Measurements from ENCODE around the gene MDM4.
"Not testable (repeated sequence)": the region's sequence is repeated elsewhere in the genome, so short reads cannot be mapped to it uniquely, and the experiment has no call there.

MDM4 gene

DNA sequence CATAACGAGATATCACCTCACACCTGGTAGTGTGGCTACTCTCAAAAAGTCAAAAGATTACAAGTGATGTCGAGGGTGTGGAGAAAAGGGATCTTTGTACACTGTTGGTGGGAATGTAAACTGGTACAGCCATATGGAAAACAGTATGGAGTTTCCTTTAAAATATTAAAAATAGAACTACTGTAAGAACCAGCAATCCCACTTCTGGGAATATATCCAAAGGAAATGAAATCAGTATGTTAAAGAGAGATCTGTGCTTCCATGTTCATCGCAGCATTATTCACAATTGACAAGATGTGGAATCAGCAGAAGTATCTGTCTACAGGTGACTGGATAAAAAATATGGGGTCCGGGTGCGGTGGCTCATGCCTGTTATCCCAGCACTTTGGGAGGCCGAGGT lies 14.0 kb upstream of the MDM4 start:
- Mint-ChIP-seq H3K4me3 (no peak overlapping the region), H3K4me1 (peaks cover 36% of the 10 kb centered on the region), H3K27me3 (peaks cover 7% of the 10 kb centered on the region), H3K27ac (no peak overlapping the region), H3K9me3 (no peaks in the 10 kb centered on the region)
- no peak for ATAC-seq
- no peak for DNase-seq

- Mint-ChIP-seq H3K27me3 (peaks cover 7% of the 10 kb centered on the region), H3K9me3 (no peaks in the 10 kb centered on the region), H3K27ac (no peak overlapping the region), H3K4me1 (peaks cover 47% of the 10 kb centered on the region), H3K4me3 (no peak overlapping the region)
- DNase-seq (no peak), ATAC-seq (no peak)
Observed at GRCh38 chr1:204503122-204503912, 12.9 kb upstream of the MDM4 start.

- Mint-ChIP-seq H3K4me3 (no peak overlapping the region), H3K27me3 (peaks cover 7% of the 10 kb centered on the region), H3K4me1 (peaks cover 48% of the 10 kb centered on the region), H3K9me3 (no peaks in the 10 kb centered on the region), H3K27ac (no peak overlapping the region)
- DNase-seq (no peak), ATAC-seq (no peak)
Observed at GRCh38 chr1:204503913-204504519, 12.2 kb upstream of the MDM4 start.

DNA sequence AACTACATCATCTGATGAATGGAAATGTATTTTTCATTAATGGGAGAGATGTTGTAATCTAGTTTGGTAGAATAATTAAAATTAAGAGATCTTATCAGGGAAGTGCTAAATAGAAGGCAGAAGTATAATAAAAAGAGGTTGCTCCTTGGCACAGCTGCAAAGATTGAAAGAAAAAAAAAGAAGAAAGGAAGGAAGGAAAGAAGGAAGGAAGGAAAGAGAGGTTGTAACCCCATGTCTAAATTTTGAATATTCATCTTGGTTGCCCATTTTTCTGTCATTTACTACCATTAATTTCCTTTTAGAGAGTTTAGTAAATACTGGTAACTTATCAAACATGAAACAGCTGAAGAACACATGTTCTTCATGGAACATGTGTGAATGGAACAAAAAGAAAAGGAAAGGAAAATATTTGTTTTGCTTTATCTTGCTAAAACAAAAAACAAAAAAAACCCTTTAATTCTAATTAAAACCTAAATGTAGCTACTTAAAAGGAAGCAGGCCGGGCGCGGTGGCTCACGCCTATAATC lies 10.5 kb upstream of the MDM4 start:
- Mint-ChIP-seq H3K4me3 (peak overlapping the region; percentile 83 to 92), H3K27ac (peak overlapping the region; percentile 100), H3K27me3 (peaks cover 7% of the 10 kb centered on the region), H3K4me1 (peaks cover 41% of the 10 kb centered on the region), H3K9me3 (no peaks in the 10 kb centered on the region)
- no peak for DNase-seq
- ATAC-seq = no peak

DNA sequence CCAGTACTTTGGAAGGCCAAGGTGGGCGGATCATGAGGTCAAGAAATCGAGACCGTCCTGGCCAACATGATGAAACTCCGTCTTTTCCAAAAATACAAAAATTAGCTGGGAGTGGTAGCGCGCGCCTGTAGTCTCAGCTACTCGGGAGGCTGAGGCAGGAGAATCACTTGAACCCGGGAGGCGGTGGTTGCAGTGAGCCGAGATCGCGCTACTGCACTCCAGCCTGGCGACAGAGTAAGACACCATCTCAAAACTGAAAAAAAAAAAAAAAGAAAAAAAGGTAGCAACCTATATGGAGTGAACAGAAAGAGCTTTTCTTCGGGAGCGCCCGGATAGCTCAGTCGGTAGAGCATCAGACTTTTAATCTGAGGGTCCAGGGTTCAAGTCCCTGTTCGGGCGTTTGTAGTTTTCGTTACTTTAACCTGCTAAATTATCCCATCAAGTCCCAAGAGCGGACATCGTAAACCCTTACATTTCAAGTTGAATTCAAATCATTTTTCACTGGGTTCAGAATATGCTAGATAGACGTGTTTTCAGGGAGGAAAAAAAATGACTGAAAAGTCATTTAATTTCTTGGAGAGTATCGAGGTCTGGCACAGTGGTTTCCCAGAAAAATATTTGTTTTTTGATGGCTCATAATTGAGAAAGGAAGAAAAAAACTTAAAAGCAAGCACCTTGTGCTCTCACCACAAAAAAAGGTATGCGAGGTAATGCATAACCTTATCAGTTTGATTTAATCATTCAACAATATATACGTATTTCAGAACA lies 9.8 kb upstream of the MDM4 start:
- ATAC-seq (peak; percentile 91), DNase-seq (peak; percentile 82 to 84)
- Mint-ChIP-seq H3K27ac (peak overlapping the region; percentile 100), H3K4me1 (peaks cover 41% of the 10 kb centered on the region), H3K9me3 (no peaks in the 10 kb centered on the region), H3K4me3 (peak overlapping the region; percentile 83 to 92), H3K27me3 (peaks cover 7% of the 10 kb centered on the region)

DNA sequence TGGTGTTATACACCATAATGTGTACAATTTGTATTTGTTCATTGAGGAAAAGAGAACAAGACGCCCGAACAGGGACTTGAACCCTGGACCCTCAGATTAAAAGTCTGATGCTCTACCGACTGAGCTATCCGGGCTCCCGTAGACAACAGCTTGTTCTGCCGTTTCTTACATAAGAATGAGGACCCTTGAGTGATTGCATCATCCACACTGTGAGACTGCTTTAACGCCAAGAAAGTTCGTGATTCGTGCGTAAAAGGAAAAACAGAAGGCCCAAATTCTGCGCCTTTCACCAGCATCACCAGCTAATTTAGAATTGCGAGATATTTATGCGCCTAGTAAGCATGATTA lies 9.3 kb upstream of the MDM4 start:
- ATAC-seq (peak; percentile 85), DNase-seq (peak; percentile 92 to 96)
- Mint-ChIP-seq H3K27me3 (peaks cover 7% of the 10 kb centered on the region), H3K9me3 (no peaks in the 10 kb centered on the region), H3K27ac (peak overlapping the region; percentile 100), H3K4me3 (peak overlapping the region; percentile 83 to 92), H3K4me1 (peaks cover 41% of the 10 kb centered on the region)

- ATAC-seq = peak; percentile 12
- Mint-ChIP-seq H3K4me3 (peak overlapping the region; percentile 83 to 92), H3K27me3 (peaks cover 7% of the 10 kb centered on the region), H3K27ac (peak overlapping the region; percentile 100), H3K4me1 (peaks cover 41% of the 10 kb centered on the region), H3K9me3 (no peaks in the 10 kb centered on the region)
- peak; percentile 42 to 63 for DNase-seq
Observed at GRCh38 chr1:204507317-204508105, 8.7 kb upstream of the MDM4 start.

GRCh38 chr1:204509186-204509635 lies 7.0 kb upstream of the MDM4 start:
- Mint-ChIP-seq H3K27ac (peak overlapping the region in 1 of 2 donors; percentile 48), H3K4me1 (peaks cover 46% of the 10 kb centered on the region), H3K27me3 (peaks cover 7% of the 10 kb centered on the region), H3K4me3 (no peak overlapping the region), H3K9me3 (no peaks in the 10 kb centered on the region)
- DNase-seq (no peak), ATAC-seq (no peak)

- H3K9me3 Mint-ChIP-seq = no peaks in the 10 kb centered on the region
- peaks cover 3% of the 10 kb centered on the region for H3K27me3 Mint-ChIP-seq
- H3K4me3 Mint-ChIP-seq = no peak overlapping the region
- DNase-seq (no peak), ATAC-seq (no peak)
- H3K4me1 Mint-ChIP-seq = peaks cover 42% of the 10 kb centered on the region
- peak overlapping the region; percentile 65 to 78 for H3K27ac Mint-ChIP-seq
Observed at GRCh38 chr1:204511366-204511765, 4.8 kb upstream of the MDM4 start.

- Mint-ChIP-seq H3K4me1 (peaks cover 31% of the 10 kb centered on the region), H3K9me3 (no peaks in the 10 kb centered on the region), H3K4me3 (peak overlapping the region; percentile 87 to 92), H3K27me3 (no peaks in the 10 kb centered on the region), H3K27ac (peak overlapping the region; percentile 99 to 100)
- ATAC-seq = peak; percentile 17
- DNase-seq = peak; percentile 48 to 61
Observed at GRCh38 chr1:204513117-204513716, 3.0 kb upstream of the MDM4 start.

- H3K27me3 Mint-ChIP-seq = no peaks in the 10 kb centered on the region
- peak overlapping the region in 1 of 2 donors; percentile 19 for H3K4me3 Mint-ChIP-seq
- ATAC-seq (no peak), DNase-seq (no peak)
- peaks cover 45% of the 10 kb centered on the region for H3K4me1 Mint-ChIP-seq
- H3K27ac Mint-ChIP-seq = peak overlapping the region in 1 of 2 donors; percentile 85
- H3K9me3 Mint-ChIP-seq = no peaks in the 10 kb centered on the region
Observed at GRCh38 chr1:204514828-204515227, 1.4 kb upstream of the MDM4 start.

DNA sequence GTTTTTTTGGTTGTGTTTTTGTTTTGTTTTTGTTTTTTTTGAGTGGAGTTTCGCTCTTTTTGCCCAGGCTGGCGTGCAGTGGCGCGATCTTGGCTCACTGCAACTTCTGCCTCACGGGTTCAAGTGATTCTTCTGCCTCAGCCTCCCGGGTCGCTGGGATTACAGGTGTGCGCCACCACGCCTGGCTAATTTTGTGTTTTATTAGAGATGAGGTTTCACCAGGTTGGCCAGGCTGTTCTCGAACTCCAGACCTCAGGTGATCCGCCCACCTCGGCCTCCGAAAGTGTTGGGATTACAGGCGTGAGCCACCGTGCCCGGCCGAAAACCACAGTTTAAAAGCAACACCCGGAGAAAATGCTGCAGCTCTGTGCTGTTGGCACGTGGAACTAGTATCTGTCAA lies 1.2 kb downstream of the MDM4 start:
- H3K27me3 Mint-ChIP-seq, H3K9me3 Mint-ChIP-seq, H3K4me3 Mint-ChIP-seq, ATAC-seq: not testable (repeated sequence)
- peak overlapping the region in 1 of 2 donors; percentile 72 for H3K27ac Mint-ChIP-seq
- peaks cover 68% of the 10 kb centered on the region for H3K4me1 Mint-ChIP-seq
- peak in 1 of 2 donors; percentile 59 for DNase-seq

DNA sequence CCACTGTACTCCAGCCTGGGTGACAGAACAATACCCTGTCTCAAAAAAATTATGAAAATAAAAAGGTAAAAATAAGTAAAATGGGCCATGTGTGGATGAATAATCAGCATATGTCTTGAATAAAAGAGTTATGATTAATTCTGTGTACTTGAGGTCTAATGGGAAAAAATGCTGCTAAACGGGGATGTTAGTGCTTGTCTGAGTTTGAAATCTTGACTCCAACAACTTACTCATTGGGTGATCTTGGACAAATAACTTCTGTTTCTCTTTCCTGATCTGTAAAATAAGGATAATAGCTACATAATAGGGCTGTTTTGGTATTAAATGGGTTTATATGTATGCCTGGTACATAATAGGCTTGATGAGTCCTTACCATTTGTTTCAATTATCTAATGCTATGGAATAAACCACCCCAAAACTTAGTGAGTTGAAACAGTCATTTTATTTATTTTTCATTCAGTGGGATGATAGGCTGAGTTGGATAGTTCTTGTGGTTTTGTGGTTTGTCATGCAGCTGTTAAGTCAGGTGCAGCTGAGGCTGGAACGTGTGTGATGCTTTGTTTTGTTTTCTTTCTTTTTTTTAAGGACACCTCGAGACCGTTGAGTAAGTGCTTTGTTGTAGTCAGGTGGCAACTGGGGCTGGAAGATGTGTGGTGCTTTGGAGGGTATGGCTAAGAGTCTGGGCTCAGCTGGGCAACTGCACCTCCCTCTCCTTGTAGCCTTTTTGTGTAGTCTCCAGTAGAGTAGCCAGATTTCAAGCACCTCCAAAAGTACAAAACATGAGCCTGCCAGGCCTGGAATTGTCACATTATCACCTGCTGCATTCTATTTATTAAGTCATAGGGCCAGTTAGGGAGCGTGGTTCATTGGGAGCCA lies 4.9 kb downstream of the MDM4 start:
- peak in 1 of 2 donors; percentile 46 for DNase-seq
- H3K4me1 Mint-ChIP-seq = peaks cover 67% of the 10 kb centered on the region
- ATAC-seq = peak; percentile 61
- no peaks in the 10 kb centered on the region for H3K27me3 Mint-ChIP-seq
- peaks cover 9 to 13% of the 10 kb centered on the region in 2 donors for H3K9me3 Mint-ChIP-seq
- peak overlapping the region; percentile 41 to 48 for H3K4me3 Mint-ChIP-seq
- H3K27ac Mint-ChIP-seq = peak overlapping the region in 1 of 2 donors; percentile 57

Data from stimulated activated naive CD8-positive, alpha-beta T cell treated with anti-CD3 and anti-CD28 coated beads, Interleukin-15, amount 100 ng/mL, for 72 hours (primary cell).